ENCODE results near the gene COBL.

- TF ChIP-seq, protein P1, sequence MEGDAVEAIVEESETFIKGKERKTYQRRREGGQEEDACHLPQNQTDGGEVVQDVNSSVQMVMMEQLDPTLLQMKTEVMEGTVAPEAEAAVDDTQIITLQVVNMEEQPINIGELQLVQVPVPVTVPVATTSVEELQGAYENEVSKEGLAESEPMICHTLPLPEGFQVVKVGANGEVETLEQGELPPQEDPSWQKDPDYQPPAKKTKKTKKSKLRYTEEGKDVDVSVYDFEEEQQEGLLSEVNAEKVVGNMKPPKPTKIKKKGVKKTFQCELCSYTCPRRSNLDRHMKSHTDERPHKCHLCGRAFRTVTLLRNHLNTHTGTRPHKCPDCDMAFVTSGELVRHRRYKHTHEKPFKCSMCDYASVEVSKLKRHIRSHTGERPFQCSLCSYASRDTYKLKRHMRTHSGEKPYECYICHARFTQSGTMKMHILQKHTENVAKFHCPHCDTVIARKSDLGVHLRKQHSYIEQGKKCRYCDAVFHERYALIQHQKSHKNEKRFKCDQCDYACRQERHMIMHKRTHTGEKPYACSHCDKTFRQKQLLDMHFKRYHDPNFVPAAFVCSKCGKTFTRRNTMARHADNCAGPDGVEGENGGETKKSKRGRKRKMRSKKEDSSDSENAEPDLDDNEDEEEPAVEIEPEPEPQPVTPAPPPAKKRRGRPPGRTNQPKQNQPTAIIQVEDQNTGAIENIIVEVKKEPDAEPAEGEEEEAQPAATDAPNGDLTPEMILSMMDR (IDR thresholded peaks at IDR 0.05; ENCODE audit: control extremely low read depth in 1 of 3, insufficient read depth in 1 of 3, low read depth in 1 of 3, low read length in 3 of 3) = no peak
- no peak for TF ChIP-seq EP300 (IDR thresholded peaks at IDR 0.05; ENCODE audit: borderline replicate concordance in 1 of 2, low read depth in 2 of 2, low read length in 2 of 2)
- TF ChIP-seq GABPA (IDR thresholded peaks at IDR 0.05; ENCODE audit: borderline replicate concordance, insufficient read depth, low read length) = no peak
- TF ChIP-seq CEBPB (IDR thresholded peaks at IDR 0.05; ENCODE audit: low read depth, low read length) = no peak
- no peak for TF ChIP-seq EZH2 (IDR thresholded peaks at IDR 0.05; ENCODE audit: low read depth, low read length, severe bottlenecking)
Observed at GRCh38 chr7:51084121-51084520, 232.5 kb downstream of the COBL start.
